Muscle layer of duodenum (tissue), 2 donors: Measurements from ENCODE around the gene GSTM4.
A peak's percentile ranks its signal among the peaks of the same experiment; 100 is the strongest.

Source experiments
- H3K27ac ChIP-seq: one replicate; pipeline ENCODE4 v1.7.0; 2013; ENCODE audit warnings: mild to moderate bottlenecking, low read length
- H3K27me3 ChIP-seq: one replicate; pipeline ENCODE4 v1.7.0; 2013; ENCODE audit warnings: low read depth, mild to moderate bottlenecking, control low read depth, low read length
- H3K36me3 ChIP-seq, 2 donors: one replicate each; pipeline ENCODE4 v1.7.0; 2013; ENCODE audit warnings: low read length in 2 of 2, control low read depth in 1 of 2, mild to moderate bottlenecking in 1 of 2; ENCODE audit not compliant: insufficient read depth in 2 of 2, control insufficient read depth in 1 of 2
- H3K4me1 ChIP-seq, 2 donors: one replicate each; pipeline ENCODE4 v1.7.0; 2013; ENCODE audit warnings: low read length in 2 of 2, mild to moderate bottlenecking in 2 of 2, control low read depth in 1 of 2, moderate library complexity in 1 of 2; ENCODE audit not compliant: insufficient read depth in 2 of 2, control insufficient read depth in 1 of 2
- H3K4me3 ChIP-seq, 2 donors: one replicate each; pipeline ENCODE4 v1.7.0; 2013; ENCODE audit warnings: low read length in 2 of 2, low read depth in 1 of 2, mild to moderate bottlenecking in 1 of 2
- H3K9me3 ChIP-seq, 2 donors: one replicate each; pipeline ENCODE4 v1.7.0; 2013; ENCODE audit warnings: low read length in 2 of 2, control low read depth in 1 of 2, mild to moderate bottlenecking in 1 of 2; ENCODE audit not compliant: control insufficient read depth in 1 of 2
- donor health status: healthy.

Gene GSTM4

GRCh38 chr1:109641861-109642260 lies 14.0 kb upstream of the GSTM4 start:
- no peak overlapping the region for H3K4me3 ChIP-seq
- H3K36me3 ChIP-seq: no peaks in the 10 kb centered on the region
- H3K4me1 ChIP-seq: peaks cover 0 to 18% of the 10 kb centered on the region in 2 donors

GRCh38 chr1:109642626-109643025 lies 13.3 kb upstream of the GSTM4 start:
- Histone ChIP-seq H3K36me3 (no peaks in the 10 kb centered on the region), H3K4me3 (no peak overlapping the region), H3K27me3 (no peaks in the 10 kb centered on the region), H3K27ac (no peak overlapping the region), H3K4me1 (peaks cover 0 to 18% of the 10 kb centered on the region in 2 donors), H3K9me3 (no peaks in the 10 kb centered on the region)

More at GRCh38 chr1:109641861-109642260, 14.0 kb upstream of the GSTM4 start:
- Histone ChIP-seq H3K9me3 (no peaks in the 10 kb centered on the region), H3K27me3 (no peaks in the 10 kb centered on the region), H3K27ac (no peak overlapping the region)

GRCh38 chr1:109643385-109644230 lies 12.3 kb upstream of the GSTM4 start:
- Histone ChIP-seq H3K27ac (no peak overlapping the region), H3K27me3 (no peaks in the 10 kb centered on the region), H3K4me1 (peaks cover 0 to 18% of the 10 kb centered on the region in 2 donors), H3K4me3 (no peak overlapping the region), H3K9me3 (no peaks in the 10 kb centered on the region), H3K36me3 (no peaks in the 10 kb centered on the region)

GRCh38 chr1:109644670-109645069 lies 11.2 kb upstream of the GSTM4 start:
- no peaks in the 10 kb centered on the region for H3K9me3 ChIP-seq
- no peaks in the 10 kb centered on the region for H3K36me3 ChIP-seq
- no peaks in the 10 kb centered on the region for H3K27me3 ChIP-seq
- H3K27ac ChIP-seq: no peak overlapping the region
- H3K4me3 ChIP-seq: no peak overlapping the region
- H3K4me1 ChIP-seq: peaks cover 0 to 22% of the 10 kb centered on the region in 2 donors

GRCh38 chr1:109649491-109649914 lies 6.4 kb upstream of the GSTM4 start:
- no peaks in the 10 kb centered on the region for H3K27me3 ChIP-seq
- peaks cover 0 to 6% of the 10 kb centered on the region in 2 donors for H3K4me1 ChIP-seq
- H3K27ac ChIP-seq: no peak overlapping the region
- no peaks in the 10 kb centered on the region for H3K36me3 ChIP-seq
- H3K9me3 ChIP-seq: no peaks in the 10 kb centered on the region
- H3K4me3 ChIP-seq: peak overlapping the region in 1 of 2 donors; percentile 49

GRCh38 chr1:109650609-109651008 lies 5.3 kb upstream of the GSTM4 start:
- Histone ChIP-seq H3K4me1 (peaks cover 0 to 17% of the 10 kb centered on the region in 2 donors), H3K9me3 (no peaks in the 10 kb centered on the region), H3K4me3 (no peak overlapping the region), H3K27ac (no peak overlapping the region), H3K36me3 (no peaks in the 10 kb centered on the region), H3K27me3 (no peaks in the 10 kb centered on the region)

- Histone ChIP-seq H3K36me3 (no peaks in the 10 kb centered on the region), H3K9me3 (no peaks in the 10 kb centered on the region), H3K4me3 (no peak overlapping the region), H3K27ac (no peak overlapping the region), H3K4me1 (peaks cover 0 to 25% of the 10 kb centered on the region in 2 donors), H3K27me3 (no peaks in the 10 kb centered on the region)
Measured at GRCh38 chr1:109652402-109652801, 3.5 kb upstream of the GSTM4 start.

GRCh38 chr1:109653306-109653705 lies 2.6 kb upstream of the GSTM4 start:
- Histone ChIP-seq H3K27ac (no peak overlapping the region), H3K4me1 (peaks cover 0 to 26% of the 10 kb centered on the region in 2 donors), H3K4me3 (no peak overlapping the region), H3K27me3 (no peaks in the 10 kb centered on the region), H3K9me3 (no peaks in the 10 kb centered on the region), H3K36me3 (peaks cover 0 to 5% of the 10 kb centered on the region in 2 donors)

GRCh38 chr1:109654519-109654918 lies 1.4 kb upstream of the GSTM4 start:
- H3K36me3 ChIP-seq: peaks cover 4 to 16% of the 10 kb centered on the region in 2 donors
- H3K27ac ChIP-seq: no peak overlapping the region
- H3K4me3 ChIP-seq: no peak overlapping the region
- no peaks in the 10 kb centered on the region for H3K9me3 ChIP-seq
- H3K4me1 ChIP-seq: peaks cover 0 to 29% of the 10 kb centered on the region in 2 donors
- H3K27me3 ChIP-seq: no peaks in the 10 kb centered on the region

GRCh38 chr1:109657395-109657794 lies 1.5 kb downstream of the GSTM4 start:
- Histone ChIP-seq H3K27me3 (no peaks in the 10 kb centered on the region), H3K27ac (no peak overlapping the region), H3K36me3 (peaks cover 14 to 30% of the 10 kb centered on the region in 2 donors), H3K9me3 (no peaks in the 10 kb centered on the region), H3K4me3 (no peak overlapping the region), H3K4me1 (peaks cover 0 to 28% of the 10 kb centered on the region in 2 donors)

- no peaks in the 10 kb centered on the region for H3K27me3 ChIP-seq
- H3K36me3 ChIP-seq: peaks cover 14 to 30% of the 10 kb centered on the region in 2 donors
- H3K4me3 ChIP-seq: no peak overlapping the region
- H3K4me1 ChIP-seq: peaks cover 0 to 28% of the 10 kb centered on the region in 2 donors
- no peak overlapping the region for H3K27ac ChIP-seq
- H3K9me3 ChIP-seq: no peaks in the 10 kb centered on the region
Measured at GRCh38 chr1:109657970-109658369, 2.1 kb downstream of the GSTM4 start.
